ENCODE results near the gene NTHL1. TPM values are rescaled to one million over a fixed set of nuclear protein-coding genes. Genes with fewer than 3 reads are reported as not detected.

The NTHL1 gene
- total and polyA plus RNA-seq, 2 experiments from 2014 or later = 84.6 to 87.9 TPM

GRCh38 chr16:2091547-2092255, 44.1 kb upstream of the NTHL1 start:
- ATAC-seq (peak; percentile 28), DNase-seq (ENCODE audit: low spot score) (peak; percentile 52)
- Histone ChIP-seq H3K9me2 (ENCODE audit: insufficient read depth) (no peaks in the 10 kb centered on the region), H3F3A (replicated peaks; ENCODE audit: low read depth) (peaks cover 12% of the 10 kb centered on the region; the same call in 1 of the 2 replicates), H2AFZ (no peak overlapping the region), H3K4me1 (ENCODE audit: insufficient read depth) (peaks cover 4% of the 10 kb centered on the region; the same call in 1 of the 2 replicates), H3K27ac (ENCODE audit: low read depth) (no peak overlapping the region), H3K4me2 (peak overlapping the region; percentile 83), H4K20me1 (replicated peaks; ENCODE audit: insufficient read depth) (no peaks in the 10 kb centered on the region; the same call in 1 of the 2 replicates), H3K27me3 (ENCODE audit: insufficient read depth) (no peaks in the 10 kb centered on the region), H3K79me2 (replicated peaks; ENCODE audit: insufficient read depth) (no peaks in the 10 kb centered on the region), H3K36me3 (ENCODE audit: insufficient read depth) (no peaks in the 10 kb centered on the region), H3K4me3 (peak overlapping the region; percentile 58)
- Mint-ChIP-seq H3K27me3 (ENCODE audit: insufficient read depth, low read depth, poor library complexity) (peaks cover 17% of the 10 kb centered on the region), H3K4me1 (no peaks in the 10 kb centered on the region), H3K27ac (no peak overlapping the region), H3K36me3 (ENCODE audit: low read depth) (peaks cover 3% of the 10 kb centered on the region; the same call in 1 of the 3 replicates), H3K4me3 (peak overlapping the region; percentile 54; the same call in 2 of the 3 replicates), H3K9me3 (no peaks in the 10 kb centered on the region)
- TF ChIP-seq STAT1 (IDR thresholded peaks at IDR 0.05; ENCODE audit: unreplicated experiment) (no peak), POLR2AphosphoS5 (IDR thresholded peaks at IDR 0.05; ENCODE audit: low read depth) (0 out of 2 replicates have a peak, but pooled peaks have one; percentile 5)

- H3K9me3 Mint-ChIP-seq = no peaks in the 10 kb centered on the region
- H3K27ac ChIP-seq (ENCODE audit: low read depth) = no peak overlapping the region
- H3K4me3 ChIP-seq = peak overlapping the region; percentile 58
- H3K4me2 ChIP-seq = peak overlapping the region; percentile 83
- H4K20me1 ChIP-seq (replicated peaks; ENCODE audit: insufficient read depth) = no peaks in the 10 kb centered on the region; the same call in 1 of the 2 replicates
- TF ChIP-seq CTCF (conservative IDR thresholded peaks at IDR 0.05; ENCODE audit: low read depth in 2 of 2) = peak; percentile 38 to 62
- TF ChIP-seq ETS1 (IDR thresholded peaks at IDR 0.05) = no peak
- no peak for TF ChIP-seq ZNF114 (CRISPR knock-in tag; IDR thresholded peaks at IDR 0.05)
- no peak for TF ChIP-seq POLR2AphosphoS5 (IDR thresholded peaks at IDR 0.05; ENCODE audit: low read depth)
- H3K4me1 ChIP-seq (ENCODE audit: insufficient read depth) = peaks cover 4% of the 10 kb centered on the region; the same call in 1 of the 2 replicates
- peaks cover 17% of the 10 kb centered on the region for H3K27me3 Mint-ChIP-seq (ENCODE audit: insufficient read depth, low read depth, poor library complexity)
- no peaks in the 10 kb centered on the region for H3K27me3 ChIP-seq (ENCODE audit: insufficient read depth)
- peak; percentile 78 for ATAC-seq
- no peak overlapping the region for H2AFZ ChIP-seq
- no peaks in the 10 kb centered on the region for H3K9me2 ChIP-seq (ENCODE audit: insufficient read depth)
- H3K36me3 ChIP-seq (ENCODE audit: insufficient read depth) = no peaks in the 10 kb centered on the region
- peaks cover 3% of the 10 kb centered on the region; the same call in 1 of the 3 replicates for H3K36me3 Mint-ChIP-seq (ENCODE audit: low read depth)
- peaks cover 12% of the 10 kb centered on the region; the same call in 1 of the 2 replicates for H3F3A ChIP-seq (replicated peaks; ENCODE audit: low read depth)
- peak; percentile 88 for DNase-seq (ENCODE audit: low spot score)
- peak overlapping the region; percentile 61 for H3K4me3 Mint-ChIP-seq
- no peaks in the 10 kb centered on the region for H3K79me2 ChIP-seq (replicated peaks; ENCODE audit: insufficient read depth)
- H3K4me1 Mint-ChIP-seq = no peaks in the 10 kb centered on the region
- H3K27ac Mint-ChIP-seq = no peak overlapping the region
Measured at GRCh38 chr16:2090777-2091546, 43.3 kb upstream of the NTHL1 start.

Measured in GM23338 (cell line).